Measurements from ENCODE around the gene MINDY4.

Gene MINDY4

DNA sequence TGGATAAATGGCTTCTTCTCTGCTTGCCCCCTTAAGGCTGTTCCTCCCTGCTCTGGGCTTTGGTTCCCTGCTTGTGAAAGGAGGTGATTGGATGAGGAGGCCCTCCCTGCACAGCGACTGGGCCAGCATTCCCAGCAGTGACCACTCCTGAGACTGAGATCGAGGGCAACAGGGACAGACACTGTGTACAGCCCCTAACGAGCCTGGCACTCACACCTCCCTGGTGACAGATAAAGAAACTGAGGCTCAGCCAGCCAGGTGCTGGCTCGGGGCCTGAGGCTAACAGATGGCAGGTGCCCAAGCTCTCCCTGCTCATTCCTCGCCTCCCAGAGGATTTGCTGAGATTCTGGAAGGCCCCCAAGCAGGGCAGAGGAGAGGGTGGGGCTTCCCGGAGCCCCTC lies 128.4 kb downstream of the MINDY4 start:
- H2AFZ ChIP-seq (ENCODE audit: low read depth, low read length), result no peak overlapping the region
- no peak overlapping the region for H3K4me3 ChIP-seq (ENCODE audit: low read length)
- no peaks in the 10 kb centered on the region for H3K9me3 ChIP-seq (ENCODE audit: low read length)
- no peaks in the 10 kb centered on the region for H3K4me1 ChIP-seq (ENCODE audit: insufficient read depth, low read length)
- H3K27me3 ChIP-seq (ENCODE audit: insufficient read depth, low read length), result no peaks in the 10 kb centered on the region
- H3K36me3 ChIP-seq (ENCODE audit: insufficient read depth, low read length), result no peaks in the 10 kb centered on the region

DNA sequence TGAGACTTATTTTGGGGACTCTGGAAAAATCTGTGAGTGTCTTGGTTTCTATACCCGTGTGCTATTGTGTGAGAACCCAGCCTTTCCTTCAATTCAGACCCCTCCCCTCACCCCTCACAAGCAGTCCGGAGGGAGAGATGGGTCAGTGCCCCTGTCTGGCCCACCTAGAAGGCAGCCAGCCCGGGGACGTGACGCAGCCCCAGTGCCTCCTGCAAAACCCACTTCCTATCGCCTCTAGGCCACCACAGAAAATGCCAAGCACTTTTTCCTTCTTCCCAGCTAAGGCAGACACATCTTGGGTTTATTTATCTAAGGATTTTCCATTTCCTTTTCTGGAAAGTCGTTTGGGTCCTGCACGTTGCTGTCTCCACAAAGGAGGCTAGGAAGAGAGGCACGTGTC lies 128.8 kb downstream of the MINDY4 start:
- H3K9me3 ChIP-seq (ENCODE audit: low read length), result no peaks in the 10 kb centered on the region
- H2AFZ ChIP-seq (ENCODE audit: low read depth, low read length), result no peak overlapping the region
- H3K4me1 ChIP-seq (ENCODE audit: insufficient read depth, low read length), result no peaks in the 10 kb centered on the region
- no peaks in the 10 kb centered on the region for H3K27me3 ChIP-seq (ENCODE audit: insufficient read depth, low read length)
- no peaks in the 10 kb centered on the region for H3K36me3 ChIP-seq (ENCODE audit: insufficient read depth, low read length)
- no peak overlapping the region for H3K4me3 ChIP-seq (ENCODE audit: low read length)

DNA sequence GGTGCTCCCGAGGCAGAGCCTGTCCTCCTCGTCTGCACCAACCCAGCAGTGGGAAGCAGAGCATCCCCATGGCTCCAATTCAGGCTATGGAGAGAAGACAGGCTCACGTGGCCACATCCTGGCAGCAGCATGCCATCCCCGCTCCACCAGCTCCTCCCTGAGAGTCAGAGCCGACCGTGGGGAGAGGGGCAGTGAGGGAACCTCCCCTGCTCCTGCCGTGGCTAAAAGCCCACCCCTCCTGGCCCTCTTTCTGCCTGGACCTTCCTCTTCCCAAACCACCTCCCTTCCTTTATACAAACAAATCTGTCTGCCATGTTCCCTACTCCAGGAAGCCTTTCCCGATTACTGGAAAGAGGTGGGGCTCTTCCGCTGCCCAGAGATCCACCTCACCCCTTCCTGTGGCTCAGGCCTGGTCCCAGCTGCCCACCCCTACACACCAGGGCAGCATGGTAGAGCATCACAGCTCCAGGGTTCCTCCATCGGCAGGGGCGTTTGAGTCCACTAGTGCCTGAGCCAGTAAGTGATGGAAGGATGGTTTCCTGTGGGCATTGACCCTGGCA lies 129.7 kb downstream of the MINDY4 start:
- H3K9me3 ChIP-seq (ENCODE audit: low read length), result no peaks in the 10 kb centered on the region
- no peaks in the 10 kb centered on the region for H3K4me1 ChIP-seq (ENCODE audit: insufficient read depth, low read length)
- H3K4me3 ChIP-seq (ENCODE audit: low read length), result no peak overlapping the region
- H3K36me3 ChIP-seq (ENCODE audit: insufficient read depth, low read length), result no peaks in the 10 kb centered on the region
- H3K27me3 ChIP-seq (ENCODE audit: insufficient read depth, low read length), result no peaks in the 10 kb centered on the region
- no peak overlapping the region for H2AFZ ChIP-seq (ENCODE audit: low read depth, low read length)

DNA sequence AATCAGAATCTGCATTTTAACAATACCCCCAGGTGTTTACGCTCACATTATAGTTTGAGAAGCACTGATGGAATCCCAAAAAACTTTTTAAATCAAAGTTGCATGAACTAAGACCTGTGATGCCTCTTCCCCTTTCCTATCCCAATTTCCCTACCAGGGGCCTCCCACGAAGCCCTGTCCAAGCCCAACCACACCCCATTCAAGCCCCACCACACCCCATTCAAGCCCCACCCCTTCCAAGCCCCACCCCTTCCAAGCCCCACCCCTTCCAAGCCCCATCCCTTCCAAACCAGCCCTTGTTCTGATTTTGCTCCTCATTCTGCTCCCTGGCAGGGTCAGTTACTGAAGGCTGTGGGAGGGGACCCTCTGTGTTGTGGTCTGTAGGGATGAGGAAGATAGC lies 130.6 kb downstream of the MINDY4 start:
- Histone ChIP-seq H3K4me1 (ENCODE audit: insufficient read depth, low read length) (no peaks in the 10 kb centered on the region), H3K27me3 (ENCODE audit: insufficient read depth, low read length) (no peaks in the 10 kb centered on the region)

DNA sequence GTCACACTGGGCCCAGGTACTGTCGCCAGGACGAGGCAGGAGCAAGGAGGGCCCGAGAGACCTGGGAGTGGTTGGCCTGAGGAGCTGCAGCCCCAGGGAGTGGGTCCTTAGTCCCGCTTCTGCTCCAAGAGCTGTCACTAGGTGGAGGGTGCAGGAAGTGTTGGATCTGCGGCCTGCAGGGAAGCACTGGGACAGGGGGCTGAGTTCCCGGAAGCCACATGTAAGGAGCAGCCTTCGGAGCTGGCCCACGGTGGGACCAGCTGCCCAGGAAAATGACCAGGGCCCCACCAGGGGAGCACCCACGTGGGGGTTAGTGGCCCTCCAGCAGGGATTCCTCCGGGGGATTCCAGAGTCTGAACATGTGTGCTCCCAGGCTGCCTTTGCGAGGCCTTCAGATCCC lies 131.2 kb downstream of the MINDY4 start:
- Histone ChIP-seq H3K4me1 (ENCODE audit: insufficient read depth, low read length) (no peaks in the 10 kb centered on the region), H3K27me3 (ENCODE audit: insufficient read depth, low read length) (no peaks in the 10 kb centered on the region), H2AFZ (ENCODE audit: low read depth, low read length) (no peak overlapping the region), H3K9me3 (ENCODE audit: low read length) (no peaks in the 10 kb centered on the region), H3K36me3 (ENCODE audit: insufficient read depth, low read length) (no peaks in the 10 kb centered on the region), H3K4me3 (ENCODE audit: low read length) (no peak overlapping the region)

More for the DNA sequence above, 130.6 kb downstream of the MINDY4 start:
- Histone ChIP-seq H3K9me3 (ENCODE audit: low read length) (no peaks in the 10 kb centered on the region), H3K36me3 (ENCODE audit: insufficient read depth, low read length) (no peaks in the 10 kb centered on the region), H3K4me3 (ENCODE audit: low read length) (no peak overlapping the region), H2AFZ (ENCODE audit: low read depth, low read length) (no peak overlapping the region)

DNA sequence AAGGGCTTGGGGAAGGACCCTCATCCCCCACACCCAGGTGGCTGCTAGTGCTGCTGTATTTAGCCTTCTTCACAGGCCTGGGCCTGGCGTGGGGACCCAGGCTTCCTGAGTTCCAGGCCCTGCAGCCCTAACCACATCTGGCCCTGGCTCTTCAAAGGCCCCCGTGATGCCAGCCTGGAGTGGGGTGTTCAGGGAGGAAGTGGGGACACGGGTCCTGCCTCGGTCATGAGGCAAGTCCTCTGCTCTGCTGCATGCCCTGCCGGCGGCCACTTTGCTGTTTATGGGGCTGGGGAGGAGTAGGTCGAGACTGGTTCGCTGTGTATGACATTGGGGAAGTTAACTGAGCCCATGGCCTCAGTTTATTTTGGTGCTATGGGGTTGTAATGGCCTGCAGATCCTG lies 131.9 kb downstream of the MINDY4 start:
- H3K27me3 ChIP-seq (ENCODE audit: insufficient read depth, low read length), result no peaks in the 10 kb centered on the region
- H3K36me3 ChIP-seq (ENCODE audit: insufficient read depth, low read length), result no peaks in the 10 kb centered on the region
- H3K4me3 ChIP-seq (ENCODE audit: low read length), result no peak overlapping the region
- H3K9me3 ChIP-seq (ENCODE audit: low read length), result no peaks in the 10 kb centered on the region
- H3K4me1 ChIP-seq (ENCODE audit: insufficient read depth, low read length), result no peaks in the 10 kb centered on the region
- no peak overlapping the region for H2AFZ ChIP-seq (ENCODE audit: low read depth, low read length)

DNA sequence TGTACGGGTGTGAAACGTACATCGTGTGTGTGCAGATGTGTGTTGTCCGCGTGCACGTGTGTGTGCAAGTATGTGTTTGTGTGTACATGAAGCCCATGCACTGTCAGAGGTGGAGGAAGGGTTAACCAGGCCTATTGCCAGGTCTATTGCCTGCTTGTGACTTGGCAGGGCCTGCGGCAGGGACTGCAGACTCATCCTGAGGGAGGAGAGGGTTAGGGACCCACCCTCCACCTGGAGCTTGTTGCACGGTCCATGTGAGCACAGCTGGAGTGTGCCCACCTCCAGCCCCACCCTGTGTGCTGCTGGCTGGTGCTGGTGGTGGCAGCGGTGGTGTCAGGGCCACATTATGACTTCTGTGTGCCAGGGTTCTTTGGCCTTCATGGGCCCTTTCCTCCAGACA lies 133.3 kb downstream of the MINDY4 start:
- no peaks in the 10 kb centered on the region for H3K9me3 ChIP-seq (ENCODE audit: low read length)
- no peak overlapping the region for H3K4me3 ChIP-seq (ENCODE audit: low read length)

DNA sequence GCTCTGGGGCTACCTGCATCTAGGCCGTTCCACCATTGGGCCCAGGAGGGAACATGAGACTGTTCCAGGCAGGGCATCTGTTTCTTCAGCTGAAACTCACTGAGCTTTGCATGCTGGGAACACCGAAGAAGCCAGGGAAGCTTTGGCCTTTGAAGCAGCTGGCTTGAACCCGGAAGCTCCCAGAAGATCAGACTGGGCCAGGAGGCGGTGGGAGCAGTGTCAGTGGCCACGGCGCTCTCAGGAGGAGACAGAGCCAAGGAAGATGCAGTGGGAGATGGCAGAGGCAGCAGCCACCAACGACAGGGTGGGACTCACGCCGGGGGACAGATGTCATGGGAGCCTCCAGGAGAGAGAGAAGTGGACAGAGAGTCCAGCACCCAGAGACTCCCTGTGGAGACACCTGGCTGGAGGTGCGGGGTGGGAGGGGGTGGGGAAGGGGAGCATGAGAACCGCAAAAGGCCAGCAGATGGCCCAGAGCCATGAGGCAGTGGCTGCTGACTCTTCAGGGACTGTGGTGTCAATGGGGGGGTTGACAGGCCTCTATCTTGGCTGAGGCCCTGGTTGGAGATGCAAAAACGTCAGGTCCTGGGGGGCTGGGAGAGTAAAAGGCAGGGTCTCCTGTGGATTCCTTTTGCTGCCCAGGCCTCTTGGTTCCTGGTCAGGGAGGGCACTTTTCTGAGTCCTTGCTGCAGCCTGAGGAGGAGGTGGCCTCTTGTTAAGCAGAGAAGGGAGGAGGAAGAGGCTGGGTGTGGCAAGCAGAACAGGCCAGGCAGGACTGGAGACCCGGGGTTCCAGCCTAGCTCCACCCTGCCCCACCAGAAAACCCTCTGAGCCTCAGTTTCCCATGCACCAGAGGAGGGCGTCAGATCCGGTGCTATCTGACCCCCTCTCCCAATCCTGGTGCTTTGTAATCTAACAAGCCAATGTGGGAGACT lies 134.1 kb downstream of the MINDY4 start:
- Histone ChIP-seq H3K4me3 (ENCODE audit: low read length) (no peak overlapping the region), H3K9me3 (ENCODE audit: low read length) (no peaks in the 10 kb centered on the region), H3K4me1 (ENCODE audit: insufficient read depth, low read length) (no peaks in the 10 kb centered on the region)

More for the DNA sequence above, 133.3 kb downstream of the MINDY4 start:
- Histone ChIP-seq H3K27me3 (ENCODE audit: insufficient read depth, low read length) (peaks cover 4% of the 10 kb centered on the region), H3K4me1 (ENCODE audit: insufficient read depth, low read length) (no peaks in the 10 kb centered on the region), H2AFZ (ENCODE audit: low read depth, low read length) (no peak overlapping the region), H3K36me3 (ENCODE audit: insufficient read depth, low read length) (no peaks in the 10 kb centered on the region)

DNA sequence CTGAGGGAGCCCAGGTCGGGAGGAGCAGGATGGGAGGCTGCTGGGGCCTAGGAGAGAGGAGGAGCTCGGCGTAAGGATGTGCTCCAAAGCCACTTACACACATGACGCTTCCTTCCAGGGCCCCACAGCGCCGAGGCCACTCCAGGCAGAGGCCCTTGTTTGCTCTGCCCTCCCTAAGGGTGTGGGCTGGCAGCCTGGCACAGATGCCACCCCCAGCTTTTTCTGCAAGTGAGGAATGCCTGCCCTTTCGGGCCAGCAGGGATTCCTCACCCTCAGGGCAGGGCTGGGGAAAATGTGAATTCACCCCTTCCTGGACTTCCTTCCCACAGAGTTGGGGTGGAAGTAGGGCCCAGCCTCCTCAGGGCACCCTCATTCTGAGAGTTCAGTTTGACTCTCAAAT lies 134.8 kb downstream of the MINDY4 start:
- H3K4me1 ChIP-seq (ENCODE audit: insufficient read depth, low read length), result no peaks in the 10 kb centered on the region
- H3K27me3 ChIP-seq (ENCODE audit: insufficient read depth, low read length), result peaks cover 4% of the 10 kb centered on the region
- no peaks in the 10 kb centered on the region for H3K36me3 ChIP-seq (ENCODE audit: insufficient read depth, low read length)
- H3K4me3 ChIP-seq (ENCODE audit: low read length), result no peak overlapping the region
- no peak overlapping the region for H2AFZ ChIP-seq (ENCODE audit: low read depth, low read length)
- H3K9me3 ChIP-seq (ENCODE audit: low read length), result no peaks in the 10 kb centered on the region

More for the DNA sequence above, 134.1 kb downstream of the MINDY4 start:
- no peaks in the 10 kb centered on the region for H3K36me3 ChIP-seq (ENCODE audit: insufficient read depth, low read length)
- H3K27me3 ChIP-seq (ENCODE audit: insufficient read depth, low read length), result peaks cover 4% of the 10 kb centered on the region
- no peak overlapping the region for H2AFZ ChIP-seq (ENCODE audit: low read depth, low read length)

DNA sequence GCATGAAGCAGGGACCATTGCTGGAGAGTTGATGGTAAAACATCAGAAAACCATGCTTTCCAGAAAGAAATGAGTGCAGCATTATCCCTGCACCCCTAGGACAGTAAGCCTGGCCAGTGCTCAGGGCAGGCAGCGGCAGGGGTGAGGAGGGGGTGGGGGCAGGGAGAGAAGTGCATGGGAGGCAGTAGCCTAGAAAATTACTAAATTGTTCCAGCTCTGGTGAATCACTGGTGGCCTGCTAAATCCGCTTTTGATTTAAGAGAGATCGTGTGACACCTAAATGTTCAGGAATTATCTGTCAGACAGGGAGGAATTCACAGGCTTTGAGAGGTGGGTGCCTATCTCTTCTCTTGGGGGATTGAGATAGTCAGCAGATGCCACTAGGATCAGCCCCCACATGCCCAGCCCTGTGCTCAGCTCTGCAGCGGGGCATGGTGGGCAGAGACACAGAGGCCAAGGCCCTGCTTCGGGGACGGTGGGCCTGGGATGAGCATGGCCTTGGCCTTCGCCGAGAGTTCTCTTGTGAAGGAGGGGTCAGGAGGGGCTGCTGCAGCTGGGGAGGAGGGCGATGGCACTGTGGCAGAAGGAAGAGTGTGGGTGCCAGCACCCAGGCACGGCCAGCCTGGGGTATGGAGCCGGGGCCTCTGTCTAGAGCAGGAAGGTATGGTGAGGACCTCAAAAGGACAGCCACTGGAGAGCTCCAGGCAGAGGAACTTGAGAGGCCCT lies 135.5 kb downstream of the MINDY4 start:
- Histone ChIP-seq H3K36me3 (ENCODE audit: insufficient read depth, low read length) (no peaks in the 10 kb centered on the region), H3K27me3 (ENCODE audit: insufficient read depth, low read length) (peaks cover 4% of the 10 kb centered on the region), H3K4me3 (ENCODE audit: low read length) (no peak overlapping the region), H2AFZ (ENCODE audit: low read depth, low read length) (no peak overlapping the region), H3K9me3 (ENCODE audit: low read length) (no peaks in the 10 kb centered on the region), H3K4me1 (ENCODE audit: insufficient read depth, low read length) (no peaks in the 10 kb centered on the region)

DNA sequence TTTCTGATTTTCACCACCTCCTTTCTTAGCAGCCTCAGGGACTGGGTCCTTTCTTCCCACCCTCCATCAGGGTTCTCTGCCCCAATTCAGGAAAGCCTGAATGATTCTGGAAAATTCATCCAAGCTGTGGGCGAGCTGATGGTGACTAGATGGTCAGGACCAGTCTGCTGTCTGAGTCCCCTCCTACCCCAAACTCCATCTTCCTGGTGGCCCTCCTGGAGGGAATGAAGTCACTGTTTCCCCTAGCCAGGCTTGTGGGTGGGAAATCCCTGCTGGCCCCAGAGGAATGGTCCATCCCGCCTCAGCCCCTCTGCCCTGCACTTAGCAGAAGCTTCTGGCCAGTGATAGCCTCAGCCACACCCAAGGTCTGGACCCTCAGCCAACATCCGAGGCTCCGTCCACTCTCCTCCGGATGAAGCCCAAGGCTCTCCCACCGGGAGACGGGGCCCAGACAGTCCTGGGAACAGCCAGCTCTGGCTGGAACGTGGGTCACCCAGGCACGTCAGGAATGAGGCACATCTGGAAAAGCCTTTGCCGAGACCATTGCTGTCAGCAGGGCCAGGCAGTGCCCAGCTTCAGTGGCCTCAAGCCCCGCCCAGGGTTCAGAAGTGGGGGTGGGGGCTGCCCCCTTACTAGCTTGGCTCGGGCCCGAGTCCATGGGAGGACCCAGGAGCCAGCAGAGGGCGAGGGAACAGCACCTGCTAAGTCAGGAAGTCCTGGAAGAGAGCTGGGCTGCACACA lies 136.5 kb downstream of the MINDY4 start:
- H3K9me3 ChIP-seq (ENCODE audit: low read length), result no peaks in the 10 kb centered on the region
- no peaks in the 10 kb centered on the region for H3K4me1 ChIP-seq (ENCODE audit: insufficient read depth, low read length)
- H3K27me3 ChIP-seq (ENCODE audit: insufficient read depth, low read length), result peaks cover 4% of the 10 kb centered on the region
- H2AFZ ChIP-seq (ENCODE audit: low read depth, low read length), result no peak overlapping the region
- H3K36me3 ChIP-seq (ENCODE audit: insufficient read depth, low read length), result no peaks in the 10 kb centered on the region
- no peak overlapping the region for H3K4me3 ChIP-seq (ENCODE audit: low read length)

DNA sequence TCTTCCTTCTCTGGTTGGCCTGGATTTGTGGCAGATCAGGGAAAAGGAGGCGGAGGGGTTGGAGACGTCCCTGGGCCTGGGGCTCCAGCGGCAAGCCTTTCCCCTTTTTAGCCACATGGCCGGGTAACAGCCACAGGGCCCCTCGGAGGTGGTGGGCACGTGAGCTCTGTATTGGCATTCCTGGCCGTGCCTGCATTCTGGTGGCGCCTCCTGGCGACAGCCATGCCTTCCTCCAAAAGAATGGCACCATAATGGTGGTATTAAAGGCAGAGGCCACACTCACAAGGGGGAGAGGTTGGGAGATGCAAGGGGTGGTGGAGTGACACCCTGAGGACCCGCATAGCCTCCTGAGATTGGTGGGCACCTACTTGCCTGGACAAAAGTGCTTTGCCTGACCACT lies 137.5 kb downstream of the MINDY4 start:
- Histone ChIP-seq H3K4me1 (ENCODE audit: insufficient read depth, low read length) (no peaks in the 10 kb centered on the region), H2AFZ (ENCODE audit: low read depth, low read length) (no peak overlapping the region), H3K27me3 (ENCODE audit: insufficient read depth, low read length) (peaks cover 6% of the 10 kb centered on the region), H3K4me3 (ENCODE audit: low read length) (no peak overlapping the region), H3K9me3 (ENCODE audit: low read length) (no peaks in the 10 kb centered on the region), H3K36me3 (ENCODE audit: insufficient read depth, low read length) (no peaks in the 10 kb centered on the region)

DNA sequence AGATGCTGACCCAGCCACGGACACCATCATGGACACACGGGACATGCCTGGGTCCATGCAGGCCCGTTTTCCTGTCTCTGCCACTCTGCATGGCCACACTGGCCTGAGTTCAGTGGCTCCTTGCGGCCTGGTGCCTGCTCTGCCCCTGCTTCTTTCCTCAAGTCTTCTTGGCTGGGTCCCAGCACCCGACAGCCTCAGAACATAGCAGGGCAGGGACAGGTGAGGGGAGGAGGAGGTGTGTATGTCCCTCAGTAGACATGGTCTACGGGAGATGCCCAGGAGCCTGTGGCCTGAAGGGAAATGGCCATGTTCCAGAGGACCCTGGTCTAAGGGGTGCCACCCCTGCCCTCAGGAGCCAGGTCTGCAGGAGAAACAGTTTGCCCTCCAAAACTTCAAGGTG lies 138.2 kb downstream of the MINDY4 start:
- H3K4me3 ChIP-seq (ENCODE audit: low read length), result no peak overlapping the region
- peaks cover 6% of the 10 kb centered on the region for H3K27me3 ChIP-seq (ENCODE audit: insufficient read depth, low read length)
- no peaks in the 10 kb centered on the region for H3K9me3 ChIP-seq (ENCODE audit: low read length)
- no peaks in the 10 kb centered on the region for H3K36me3 ChIP-seq (ENCODE audit: insufficient read depth, low read length)
- H2AFZ ChIP-seq (ENCODE audit: low read depth, low read length), result no peak overlapping the region
- no peaks in the 10 kb centered on the region for H3K4me1 ChIP-seq (ENCODE audit: insufficient read depth, low read length)
